Sigmoid colon (tissue), 7 donors: ENCODE measurements around the gene PLD1. TPM values are rescaled to one million over a fixed set of nuclear protein-coding genes. Genes with fewer than 3 reads are reported as not detected.
A peak's percentile ranks its signal among the peaks of the same experiment; 100 is the strongest.
"Not testable (repeated sequence)": the region's sequence is repeated elsewhere in the genome, so short reads cannot be mapped to it uniquely, and the experiment has no call there.

Source experiments
- DNase-seq: peaks from one replicate; pipeline ENCODE4 v3.0.0-alpha.2; 2019
- H3K27ac ChIP-seq, 4 donors: fragments of 200-600 bp; sonication (generic); one replicate each; pipeline ENCODE4 v1.5.1; 2016 to 2019; ENCODE audit warnings: mild to moderate bottlenecking in 1 of 4
- H3K27me3 ChIP-seq, 3 donors: fragments of 200-600 bp; sonication (generic); one replicate each; pipeline ENCODE4 v1.5.1; 2019; ENCODE audit warnings: mild to moderate bottlenecking in 1 of 3
- H3K36me3 ChIP-seq, 4 donors: fragments of 200-600 bp; sonication (generic); one replicate each; pipeline ENCODE4 v1.5.1; 2016 to 2019
- H3K4me1 ChIP-seq, 4 donors: fragments of 200-600 bp; sonication (generic); one replicate each; pipeline ENCODE4 v1.5.1; 2017 to 2019
- H3K4me3 ChIP-seq, 4 donors: fragments of 200-600 bp; sonication (generic); one replicate each; pipeline ENCODE4 v1.5.1; 2017 to 2019; ENCODE audit warnings: mild to moderate bottlenecking in 2 of 4, moderate library complexity in 1 of 4
- H3K9me3 ChIP-seq, 4 donors: fragments of 200-600 bp in 3 of 4; sonication (generic) in 3 of 4; one replicate each; pipeline versions ENCODE4 v1.5.1 to v1.6.1; 2013 to 2019
- EP300 ChIP-seq, 4 donors: sonication (generic); formaldehyde crosslinking; IDR thresholded peaks; one replicate each; pipeline ENCODE4 v1.6.1; 2017; ENCODE audit warnings: antibody characterized with exemption in 4 of 4
- POLR2A ChIP-seq, 2 donors: fragments of 450-650 bp; IDR thresholded peaks; one replicate each; pipeline ENCODE4 v1.6.1; 2016; ENCODE audit warnings: antibody characterized with exemption in 2 of 2, mild to moderate bottlenecking in 2 of 2, moderate library complexity in 2 of 2
- POLR2AphosphoS5 ChIP-seq, 4 donors: sonication (generic); formaldehyde crosslinking; IDR thresholded peaks; one replicate each; pipeline ENCODE4 v1.6.1; 2017; ENCODE audit warnings: antibody characterized with exemption in 4 of 4
- WGBS, 2 donors: extraction: QIAGEN DNeasy Blood & Tissue Kit; methylation state at CpG; one replicate each; pipeline ENCODE4 v1.1.7; 2013; 5-methylcytosine and 5-hydroxymethylcytosine counted together
- intact Hi-C: fragments of 100-400 bp; cut with DNase I; formaldehyde crosslinking; loops from one replicate; pipeline ENCODE4 v1.15.1; 2023
- polyA plus RNA-seq, 3 donors: library from polyadenylated mRNA; stranded (reverse); fragments of 200-250 nt; gene quantifications; one replicate each; pipeline ENCODE4 v1.2.3, GENCODE V29; 2013
- total RNA-seq, 4 donors: library from RNA; depleted of rRNA; stranded (reverse); fragments of >200 nt; gene quantifications; one replicate each; pipeline ENCODE4 v1.1.0, GENCODE V29; 2016
- TF ChIP-seq, protein P1 (sequence below), 4 experiments: fragments of 450-650 bp in 3 of 4; fragments of 200-600 bp in 1 of 4; IDR thresholded peaks; one replicate each; pipeline ENCODE4 v1.5.1; 2016 to 2019; ENCODE audit warnings: antibody characterized with exemption in 4 of 4, mild to moderate bottlenecking in 3 of 4, moderate library complexity in 2 of 4
- donor health status: healthy with polysubstance abuse.
- donor health status: Bipolar disorder and iron deficiency.
- donor health status: healthy.

The PLD1 gene
- total and polyA plus RNA-seq, 7 donors, result 8.6 to 24.3 (median 12.2) TPM

GRCh38 chr3:171566803-171567422, 243.4 kb downstream of the PLD1 start:
- Histone ChIP-seq H3K4me3 (no peak overlapping the region), H3K9me3 (no peaks in the 10 kb centered on the region), H3K4me1 (no peaks in the 10 kb centered on the region), H3K27me3 (no peaks in the 10 kb centered on the region), H3K36me3 (no peaks in the 10 kb centered on the region), H3K27ac (no peak overlapping the region)
- no peak for TF ChIP-seq POLR2A (IDR thresholded peaks at IDR 0.05)
- TF ChIP-seq, protein P1, sequence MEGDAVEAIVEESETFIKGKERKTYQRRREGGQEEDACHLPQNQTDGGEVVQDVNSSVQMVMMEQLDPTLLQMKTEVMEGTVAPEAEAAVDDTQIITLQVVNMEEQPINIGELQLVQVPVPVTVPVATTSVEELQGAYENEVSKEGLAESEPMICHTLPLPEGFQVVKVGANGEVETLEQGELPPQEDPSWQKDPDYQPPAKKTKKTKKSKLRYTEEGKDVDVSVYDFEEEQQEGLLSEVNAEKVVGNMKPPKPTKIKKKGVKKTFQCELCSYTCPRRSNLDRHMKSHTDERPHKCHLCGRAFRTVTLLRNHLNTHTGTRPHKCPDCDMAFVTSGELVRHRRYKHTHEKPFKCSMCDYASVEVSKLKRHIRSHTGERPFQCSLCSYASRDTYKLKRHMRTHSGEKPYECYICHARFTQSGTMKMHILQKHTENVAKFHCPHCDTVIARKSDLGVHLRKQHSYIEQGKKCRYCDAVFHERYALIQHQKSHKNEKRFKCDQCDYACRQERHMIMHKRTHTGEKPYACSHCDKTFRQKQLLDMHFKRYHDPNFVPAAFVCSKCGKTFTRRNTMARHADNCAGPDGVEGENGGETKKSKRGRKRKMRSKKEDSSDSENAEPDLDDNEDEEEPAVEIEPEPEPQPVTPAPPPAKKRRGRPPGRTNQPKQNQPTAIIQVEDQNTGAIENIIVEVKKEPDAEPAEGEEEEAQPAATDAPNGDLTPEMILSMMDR (IDR thresholded peaks at IDR 0.05), result peak; percentile 58 to 79 (median 70)
- no peak for TF ChIP-seq EP300 (IDR thresholded peaks at IDR 0.05)
- intact Hi-C loops, result loop anchor here (1.0 to 5.0 kb wide), 3 partner anchors 380 to 606 kb away; no protein-coding TSS in a partner anchor
- WGBS, 2 donors, result 4 to 5% methylated on average over 4 of the region's 4 CpGs
- DNase-seq, result no peak

DNA sequence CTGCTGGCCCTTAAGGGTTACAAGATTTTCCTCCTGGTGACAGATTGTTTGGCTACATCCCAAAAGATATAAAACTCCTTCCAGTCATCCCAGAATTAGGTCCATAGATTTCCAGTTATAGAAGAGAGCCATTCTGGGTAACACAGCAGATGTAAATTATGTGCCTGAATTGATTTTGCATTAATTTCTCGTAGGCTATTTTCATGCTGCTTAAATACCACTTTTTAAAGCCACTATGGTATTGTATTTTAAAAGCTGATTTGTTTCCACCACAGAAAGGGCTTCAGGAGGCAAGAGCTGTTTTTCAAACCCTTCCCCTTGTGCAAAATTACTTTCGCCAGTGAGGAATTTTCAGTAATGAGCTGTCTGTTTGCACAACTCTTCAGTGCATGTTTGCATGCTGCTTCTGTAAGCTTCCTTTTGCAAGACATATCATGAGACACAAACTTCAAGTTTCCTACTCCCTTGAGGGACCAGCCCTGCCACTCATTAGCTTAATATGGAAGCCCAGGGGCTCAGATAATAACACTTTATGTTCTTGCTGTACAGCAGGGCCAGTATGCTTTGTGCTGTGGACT, 244.7 kb downstream of the PLD1 start:
- Histone ChIP-seq H3K36me3 (no peaks in the 10 kb centered on the region), H3K27me3 (no peaks in the 10 kb centered on the region), H3K4me1 (no peaks in the 10 kb centered on the region), H3K27ac (no peak overlapping the region), H3K9me3 (no peaks in the 10 kb centered on the region), H3K4me3 (no peak overlapping the region)
- no peak for DNase-seq
- intact Hi-C loops, result loop anchor here (1.0 to 5.0 kb wide), 2 partner anchors 378 to 515 kb away; no protein-coding TSS in a partner anchor
- TF ChIP-seq, protein P1 (IDR thresholded peaks at IDR 0.05), result no peak
- TF ChIP-seq POLR2AphosphoS5 (IDR thresholded peaks at IDR 0.05), result no peak
- TF ChIP-seq POLR2A (IDR thresholded peaks at IDR 0.05), result no peak
- TF ChIP-seq EP300 (IDR thresholded peaks at IDR 0.05), result no peak
- 68 to 80% methylated on average over 2 of the region's 2 CpGs for WGBS, 2 donors

DNA sequence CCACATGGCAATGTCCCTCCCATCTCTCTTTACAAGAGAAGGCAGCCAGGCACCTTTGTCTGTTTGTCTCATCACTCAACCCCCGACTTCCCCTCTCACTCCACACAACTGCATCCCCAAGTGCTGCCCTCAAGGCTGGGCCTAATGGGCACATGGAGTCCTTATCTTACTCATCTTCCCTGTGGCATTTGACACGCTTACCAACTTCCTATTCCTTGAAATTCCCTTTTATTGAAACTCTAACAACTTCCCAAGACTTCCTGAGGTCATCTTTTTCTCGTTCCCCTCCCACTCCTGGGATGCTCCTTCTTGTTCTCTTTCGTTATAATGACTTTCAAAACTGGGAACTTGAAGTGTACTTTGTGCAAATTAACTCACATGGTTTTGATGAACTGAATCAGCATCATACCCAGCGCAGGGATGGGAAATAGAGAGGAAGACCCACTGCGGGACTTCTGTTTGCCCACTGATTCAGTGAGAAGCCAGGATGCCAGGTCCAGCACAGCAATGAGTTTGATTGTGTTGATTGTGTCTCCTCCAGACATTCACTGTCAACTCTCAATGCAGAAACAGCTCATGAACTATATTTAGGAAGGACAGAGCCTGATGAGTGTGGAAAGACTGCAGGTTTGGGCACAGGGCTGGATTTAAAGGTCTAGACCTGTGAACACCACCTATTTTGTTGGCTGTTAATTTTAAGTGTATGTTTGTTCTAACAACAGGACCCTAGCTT, 245.4 kb downstream of the PLD1 start:
- H3K27me3 ChIP-seq, result no peaks in the 10 kb centered on the region
- intact Hi-C loops, result loop anchor here (5.0 kb wide), 1 partner anchor 378 kb away; no protein-coding TSS in a partner anchor
- H3K4me1 ChIP-seq, result no peaks in the 10 kb centered on the region
- H3K27ac ChIP-seq, result no peak overlapping the region
- 80 to 84% methylated on average over 6 of the region's 6 CpGs for WGBS, 2 donors
- no peaks in the 10 kb centered on the region for H3K36me3 ChIP-seq
- no peak overlapping the region for H3K4me3 ChIP-seq
- no peak for DNase-seq
- TF ChIP-seq, protein P1 (IDR thresholded peaks at IDR 0.05), result no peak
- no peak for TF ChIP-seq EP300 (IDR thresholded peaks at IDR 0.05)
- TF ChIP-seq POLR2A (IDR thresholded peaks at IDR 0.05), result no peak
- no peak for TF ChIP-seq POLR2AphosphoS5 (IDR thresholded peaks at IDR 0.05)
- no peaks in the 10 kb centered on the region for H3K9me3 ChIP-seq

DNA sequence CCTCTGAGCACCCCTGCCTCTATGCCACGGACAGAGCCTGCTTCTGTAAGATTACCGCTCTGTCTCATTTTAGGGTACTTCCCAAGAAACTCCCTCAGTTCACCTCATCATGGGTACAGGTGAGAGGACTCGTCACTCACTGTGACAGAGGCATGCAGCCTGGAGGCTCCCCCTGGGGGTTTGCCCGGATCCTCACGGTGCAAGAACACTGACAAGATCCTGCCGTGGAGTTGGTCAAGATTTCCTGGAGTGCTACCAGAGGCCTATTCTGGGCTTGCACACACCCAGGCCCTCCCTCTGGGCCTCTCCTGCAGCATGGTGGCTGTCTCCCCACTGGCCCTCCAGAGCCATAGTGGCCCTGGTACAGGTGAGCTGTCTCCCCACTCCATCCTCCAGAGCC, 247.0 kb downstream of the PLD1 start:
- H3K4me3 ChIP-seq, result no peak overlapping the region
- intact Hi-C loops, result no loop called here
- no peak for DNase-seq
- H3K27me3 ChIP-seq, result no peaks in the 10 kb centered on the region
- no peaks in the 10 kb centered on the region for H3K9me3 ChIP-seq
- no peaks in the 10 kb centered on the region for H3K36me3 ChIP-seq
- WGBS, 2 donors, result 94% methylated on average over 6 of the region's 6 CpGs
- no peaks in the 10 kb centered on the region for H3K4me1 ChIP-seq
- no peak overlapping the region for H3K27ac ChIP-seq
- TF ChIP-seq POLR2A (IDR thresholded peaks at IDR 0.05) (no peak), POLR2AphosphoS5 (IDR thresholded peaks at IDR 0.05) (no peak), EP300 (IDR thresholded peaks at IDR 0.05) (no peak)
- TF ChIP-seq, protein P1 (IDR thresholded peaks at IDR 0.05), result no peak

- H3K4me1 ChIP-seq, intact Hi-C loops, H3K9me3 ChIP-seq, H3K36me3 ChIP-seq, H3K27ac ChIP-seq, H3K27me3 ChIP-seq, H3K4me3 ChIP-seq, DNase-seq: not testable (repeated sequence)
- 65 to 94% methylated on average over 1 of the region's 1 CpG for WGBS, 2 donors
These were observed 247.8 kb downstream of the PLD1 start for GRCh38 chr3:171562459-171562858.
